GM18870 (cell line): ENCODE results near the gene CYP2S1.
"Not testable (repeated sequence)": the region's sequence is repeated elsewhere in the genome, so short reads cannot be mapped to it uniquely, and the experiment has no call there.

Experiments used
- ATAC-seq: cut with Tn5 transposase; IDR thresholded peaks from one replicate; pipeline ENCODE4 v1.9.1; 2021; ENCODE audit warnings: moderate library complexity; ENCODE audit not compliant: unreplicated experiment

Gene CYP2S1, protein sequence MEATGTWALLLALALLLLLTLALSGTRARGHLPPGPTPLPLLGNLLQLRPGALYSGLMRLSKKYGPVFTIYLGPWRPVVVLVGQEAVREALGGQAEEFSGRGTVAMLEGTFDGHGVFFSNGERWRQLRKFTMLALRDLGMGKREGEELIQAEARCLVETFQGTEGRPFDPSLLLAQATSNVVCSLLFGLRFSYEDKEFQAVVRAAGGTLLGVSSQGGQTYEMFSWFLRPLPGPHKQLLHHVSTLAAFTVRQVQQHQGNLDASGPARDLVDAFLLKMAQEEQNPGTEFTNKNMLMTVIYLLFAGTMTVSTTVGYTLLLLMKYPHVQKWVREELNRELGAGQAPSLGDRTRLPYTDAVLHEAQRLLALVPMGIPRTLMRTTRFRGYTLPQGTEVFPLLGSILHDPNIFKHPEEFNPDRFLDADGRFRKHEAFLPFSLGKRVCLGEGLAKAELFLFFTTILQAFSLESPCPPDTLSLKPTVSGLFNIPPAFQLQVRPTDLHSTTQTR

DNA sequence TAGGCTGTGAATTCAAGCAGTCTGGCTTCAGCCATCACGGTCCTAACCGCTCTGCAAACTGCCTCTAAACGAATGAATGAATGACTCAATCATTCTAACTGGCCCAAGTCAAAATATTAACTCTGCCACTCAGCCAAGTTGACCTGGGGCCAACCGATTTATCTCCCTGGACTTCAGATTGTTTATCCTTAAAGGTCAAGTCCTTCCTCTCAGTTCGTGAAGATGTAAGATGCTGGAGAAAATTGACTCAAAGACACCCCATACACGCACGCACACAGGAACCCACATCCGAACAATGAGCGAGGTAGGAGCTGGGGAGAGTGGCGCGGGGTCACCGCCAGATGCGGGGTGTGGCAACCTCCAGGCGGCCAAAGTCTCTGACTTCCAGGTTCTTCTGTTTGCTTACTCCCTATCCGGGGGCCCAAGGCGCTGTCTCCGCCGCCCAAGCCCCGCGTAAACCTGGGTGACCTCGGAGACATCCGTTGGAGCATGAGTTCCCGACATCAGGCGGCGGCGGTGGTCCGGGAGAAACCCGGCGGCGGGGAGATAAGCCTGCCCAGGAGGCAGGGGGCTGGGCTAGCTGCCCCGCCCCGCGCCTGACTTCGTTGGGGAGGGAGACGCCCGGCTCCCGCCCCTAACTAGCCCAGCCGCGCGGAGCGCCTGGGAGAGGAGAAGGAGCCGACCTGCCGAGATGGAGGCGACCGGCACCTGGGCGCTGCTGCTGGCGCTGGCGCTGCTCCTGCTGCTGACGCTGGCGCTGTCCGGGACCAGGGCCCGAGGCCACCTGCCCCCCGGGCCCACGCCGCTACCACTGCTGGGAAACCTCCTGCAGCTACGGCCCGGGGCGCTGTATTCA lies at the start of gene CYP2S1:
Gene CYP2S1, plus strand, starts transcription at position 646 of the 856 bp plus-strand sequence. Its CDS starts 46 bp downstream, at position 692.
- ATAC-seq = no peak

DNA sequence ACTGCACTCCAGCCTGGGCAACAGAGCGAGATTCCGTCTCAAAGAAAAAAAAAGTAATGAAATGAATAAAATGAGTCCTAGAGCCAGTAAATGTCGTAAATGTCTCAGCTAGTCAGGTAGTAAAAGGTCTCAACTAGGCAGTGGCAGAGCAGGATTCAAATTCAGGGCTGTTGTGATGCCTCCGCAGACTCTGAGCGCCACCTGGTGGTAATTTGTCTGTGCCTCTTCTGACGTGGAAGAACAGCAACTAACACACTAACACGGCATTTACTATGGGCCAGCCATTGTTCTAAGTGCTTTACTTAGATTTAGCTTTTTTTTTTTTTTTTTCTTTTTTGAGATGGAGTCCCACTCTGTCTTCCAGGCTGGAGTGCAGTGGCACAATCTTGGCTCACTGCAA lies 48.6 kb upstream of the CYP2S1 start:
- ATAC-seq = no peak

DNA sequence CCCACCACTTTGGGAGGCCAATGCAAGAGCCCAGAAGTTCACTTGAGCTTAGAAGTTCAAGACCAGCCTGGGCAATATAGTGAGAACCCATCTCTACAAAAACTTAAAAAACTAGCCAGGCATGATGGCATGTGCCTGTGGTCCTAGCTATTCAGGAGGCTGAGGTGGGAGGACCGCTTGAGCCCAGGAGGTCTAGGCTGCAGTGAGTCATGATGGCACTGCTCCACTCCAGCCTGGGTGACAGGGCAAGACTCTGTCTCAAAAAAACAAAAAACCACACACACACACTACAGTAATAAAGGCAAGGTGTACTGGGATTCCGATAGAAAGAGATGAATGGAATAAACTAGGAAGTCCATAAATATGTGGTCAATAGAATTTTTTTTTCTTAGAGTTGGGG lies 43.2 kb upstream of the CYP2S1 start:
- no peak for ATAC-seq

DNA sequence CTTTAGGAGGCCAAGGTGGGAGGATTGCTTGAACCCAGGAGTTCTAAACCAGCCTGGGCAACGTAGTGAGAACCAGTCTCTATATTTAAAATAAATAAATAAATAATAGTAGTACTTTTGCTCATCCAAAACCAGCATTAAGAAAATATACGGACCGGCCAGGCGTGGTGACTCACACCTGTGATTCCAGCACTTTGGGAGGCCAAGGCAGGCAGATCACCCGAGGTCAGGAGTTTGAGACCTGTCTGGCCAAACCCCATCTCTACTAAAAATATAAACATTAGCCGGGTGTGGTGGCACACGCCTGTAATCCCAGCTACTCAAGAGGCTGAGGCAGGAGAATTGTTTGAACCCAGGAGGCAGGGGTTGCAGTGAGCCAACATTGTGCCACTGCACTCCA lies 42.0 kb upstream of the CYP2S1 start:
- not testable (repeated sequence) for ATAC-seq

DNA sequence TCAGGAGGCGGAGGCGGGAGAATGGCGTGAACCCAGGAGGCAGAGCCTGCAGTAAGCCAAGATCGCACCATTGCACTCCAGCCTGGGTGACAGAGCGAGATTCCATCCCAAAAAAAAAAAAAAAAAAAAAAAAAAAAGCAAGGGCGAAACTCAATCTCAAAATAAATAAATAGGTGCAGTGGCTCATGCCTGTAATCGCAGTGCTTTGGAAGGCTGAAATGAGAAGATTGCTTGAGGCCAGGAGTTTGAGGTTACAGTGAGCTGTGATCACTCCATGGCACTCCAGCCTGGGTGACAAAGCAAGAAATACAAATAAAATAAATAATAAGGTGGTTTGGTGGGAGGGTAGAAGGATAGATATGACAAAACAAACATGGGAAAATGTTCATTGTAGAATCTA lies 39.0 kb upstream of the CYP2S1 start:
- no peak for ATAC-seq

DNA sequence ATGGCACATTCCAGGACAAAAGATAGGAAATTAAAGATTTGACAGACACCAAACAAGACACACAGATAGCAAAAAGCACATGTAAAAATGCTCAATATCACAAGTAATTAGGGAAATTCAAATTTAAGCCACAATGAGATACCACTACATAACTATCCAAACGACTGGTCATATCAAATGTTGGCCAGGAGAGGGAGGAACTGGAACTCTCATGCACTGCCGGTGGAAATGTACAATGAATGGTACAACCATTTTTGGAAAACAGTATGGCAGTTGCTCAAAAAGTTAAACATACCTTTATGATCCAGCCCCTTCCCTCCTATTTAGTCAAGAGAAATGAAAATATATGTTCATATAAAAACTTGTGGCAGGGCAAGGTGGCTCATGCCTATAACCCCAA lies 36.8 kb upstream of the CYP2S1 start:
- ATAC-seq = no peak

DNA sequence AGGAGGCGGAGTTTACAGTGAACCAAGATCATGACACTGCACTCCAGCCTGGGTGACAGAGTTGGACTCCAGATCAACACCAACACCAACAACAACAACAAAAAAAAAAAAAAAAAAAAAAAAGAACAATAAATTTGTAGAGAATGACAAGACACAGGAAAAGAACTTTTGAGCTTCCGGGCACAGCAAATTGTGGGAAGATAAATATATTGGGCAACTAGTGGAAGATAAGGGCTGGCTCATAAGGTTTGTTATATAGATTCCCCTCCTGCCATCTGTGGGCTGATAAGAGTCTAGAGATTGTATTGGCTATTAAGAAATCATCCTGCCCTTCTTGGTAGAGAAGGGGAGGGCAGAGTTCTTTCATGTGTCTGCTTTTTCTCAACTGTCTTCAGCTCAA lies 33.1 kb upstream of the CYP2S1 start:
- ATAC-seq = no peak

DNA sequence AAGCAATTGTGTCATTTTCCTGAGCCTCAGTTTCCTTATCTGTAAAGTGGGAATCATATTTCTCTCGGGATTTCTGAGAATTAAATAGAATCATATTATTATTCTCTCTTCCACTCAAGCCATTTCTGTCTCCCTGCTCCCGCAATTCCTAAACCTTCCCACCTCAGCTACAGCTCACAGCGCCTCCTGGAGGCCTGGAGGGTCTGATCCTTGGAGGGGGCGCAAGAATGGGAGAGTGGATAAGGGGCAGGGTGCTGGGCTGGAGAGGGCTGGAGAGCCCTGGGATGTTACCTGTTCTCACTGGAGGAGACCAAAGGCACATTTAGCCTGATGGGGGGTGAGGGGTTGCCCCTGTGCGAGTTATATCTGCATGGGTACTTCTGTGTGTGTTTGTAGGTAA lies 31.1 kb upstream of the CYP2S1 start:
- no peak for ATAC-seq

DNA sequence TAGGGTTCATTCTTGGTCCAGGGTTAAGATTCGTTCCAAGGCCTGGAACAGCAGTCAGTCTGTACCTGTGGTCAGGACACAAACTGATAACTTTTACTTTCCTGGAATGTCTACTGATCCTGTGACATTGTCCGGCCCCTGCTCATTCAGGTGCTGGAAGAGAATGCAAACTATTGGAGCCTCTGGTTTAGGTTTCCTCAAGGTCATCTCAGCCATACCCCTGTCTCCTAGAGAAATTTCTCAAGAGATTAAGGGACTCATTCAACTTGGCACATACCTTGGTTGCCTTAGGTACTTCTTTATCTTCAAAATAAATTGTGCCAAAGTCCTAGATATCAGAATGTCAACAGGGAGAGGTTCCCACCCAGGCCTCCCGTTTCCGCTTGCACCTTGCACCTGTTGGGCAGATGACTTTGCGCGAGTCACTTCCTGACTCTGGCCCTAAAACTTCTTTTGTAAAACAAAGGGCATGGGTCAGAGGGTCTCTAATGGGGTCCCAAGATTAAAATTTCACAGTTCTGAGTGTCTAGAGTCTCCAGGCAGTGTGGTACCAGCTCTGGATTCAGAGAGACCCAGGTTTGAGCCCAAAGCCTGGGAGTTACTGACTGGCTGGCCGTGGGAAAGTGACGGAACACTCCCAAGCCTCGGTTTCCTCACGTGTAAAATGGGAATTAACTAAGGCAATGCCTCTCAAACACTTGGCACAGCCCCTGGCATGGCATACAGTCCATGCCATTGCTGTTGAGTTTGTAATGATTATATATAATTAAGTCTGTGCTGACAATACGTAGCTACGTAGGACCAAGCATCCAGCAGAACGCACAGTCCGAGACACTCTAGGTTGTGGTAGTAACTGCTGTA lies 25.8 kb upstream of the CYP2S1 start:
- ATAC-seq = no peak

DNA sequence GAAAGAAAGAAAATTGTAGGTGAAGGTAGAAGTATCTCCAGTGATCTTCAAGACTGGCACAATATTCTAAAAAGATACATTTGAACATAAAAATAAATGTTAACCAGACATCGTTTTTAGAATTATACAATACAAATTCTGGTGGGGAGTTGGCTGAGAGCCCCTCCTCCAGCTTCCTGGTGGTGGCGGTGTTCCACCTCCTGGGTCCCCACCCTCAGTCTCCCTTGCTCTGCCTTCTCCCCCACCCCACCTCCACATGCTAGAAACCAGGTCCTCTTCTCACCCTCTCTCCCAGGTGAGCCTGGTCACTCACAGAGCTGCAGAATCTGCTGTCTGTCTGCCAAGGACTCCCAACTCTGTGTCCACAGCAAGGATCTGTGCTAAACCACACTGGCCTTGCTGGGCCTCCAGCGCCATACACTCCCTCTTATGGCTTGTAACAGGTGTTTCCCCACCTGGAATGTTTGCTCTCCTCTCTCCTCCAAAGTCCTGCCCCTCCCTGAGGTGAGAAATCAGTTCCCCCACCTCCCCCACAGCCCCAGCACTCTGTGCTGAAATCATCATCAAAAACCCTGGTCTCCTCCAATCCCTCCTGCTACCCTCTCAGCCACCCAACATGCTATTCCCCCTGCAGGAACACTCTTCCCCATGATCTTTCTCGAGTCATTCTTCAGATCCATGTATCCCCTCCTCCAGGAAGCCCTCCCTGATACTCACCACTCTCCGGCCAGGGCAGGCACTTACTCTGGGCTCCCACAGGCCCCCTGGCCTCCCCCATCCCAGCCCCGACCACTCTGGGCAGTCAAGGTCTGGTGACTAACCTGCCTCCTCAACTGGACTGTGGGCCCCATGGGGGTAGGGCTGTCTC lies 20.5 kb upstream of the CYP2S1 start:
- ATAC-seq = no peak

DNA sequence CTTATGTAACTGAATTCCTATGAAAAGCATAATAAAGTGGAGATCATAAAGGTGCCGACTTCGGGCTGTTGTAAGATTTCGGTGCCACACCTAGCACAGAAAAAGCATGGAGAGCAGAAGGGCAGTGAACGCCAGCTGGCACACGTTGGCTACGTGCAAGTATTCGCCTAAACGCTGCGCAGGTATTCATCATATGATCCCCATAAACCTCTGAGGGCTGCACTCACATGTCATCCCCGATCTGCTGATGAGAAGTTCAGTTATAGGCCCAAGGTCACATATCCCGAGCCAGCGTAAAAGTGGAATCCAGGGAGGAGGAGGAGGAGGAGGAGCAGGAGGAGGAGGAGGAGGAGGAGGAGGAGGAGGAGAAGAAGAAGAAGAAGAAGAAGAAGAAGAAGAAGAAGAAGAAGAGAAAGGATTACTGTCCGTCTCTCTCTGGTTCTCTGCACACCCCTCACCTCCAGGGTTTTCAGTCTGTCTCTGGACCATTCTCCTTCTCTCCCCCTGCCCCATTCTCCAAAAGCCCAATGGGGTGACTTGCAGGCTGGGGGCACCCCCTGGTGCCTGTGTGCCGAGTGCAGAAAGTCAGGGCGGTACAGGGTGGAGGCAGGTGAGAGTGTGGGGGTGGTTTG lies 18.6 kb upstream of the CYP2S1 start:
- ATAC-seq = no peak

DNA sequence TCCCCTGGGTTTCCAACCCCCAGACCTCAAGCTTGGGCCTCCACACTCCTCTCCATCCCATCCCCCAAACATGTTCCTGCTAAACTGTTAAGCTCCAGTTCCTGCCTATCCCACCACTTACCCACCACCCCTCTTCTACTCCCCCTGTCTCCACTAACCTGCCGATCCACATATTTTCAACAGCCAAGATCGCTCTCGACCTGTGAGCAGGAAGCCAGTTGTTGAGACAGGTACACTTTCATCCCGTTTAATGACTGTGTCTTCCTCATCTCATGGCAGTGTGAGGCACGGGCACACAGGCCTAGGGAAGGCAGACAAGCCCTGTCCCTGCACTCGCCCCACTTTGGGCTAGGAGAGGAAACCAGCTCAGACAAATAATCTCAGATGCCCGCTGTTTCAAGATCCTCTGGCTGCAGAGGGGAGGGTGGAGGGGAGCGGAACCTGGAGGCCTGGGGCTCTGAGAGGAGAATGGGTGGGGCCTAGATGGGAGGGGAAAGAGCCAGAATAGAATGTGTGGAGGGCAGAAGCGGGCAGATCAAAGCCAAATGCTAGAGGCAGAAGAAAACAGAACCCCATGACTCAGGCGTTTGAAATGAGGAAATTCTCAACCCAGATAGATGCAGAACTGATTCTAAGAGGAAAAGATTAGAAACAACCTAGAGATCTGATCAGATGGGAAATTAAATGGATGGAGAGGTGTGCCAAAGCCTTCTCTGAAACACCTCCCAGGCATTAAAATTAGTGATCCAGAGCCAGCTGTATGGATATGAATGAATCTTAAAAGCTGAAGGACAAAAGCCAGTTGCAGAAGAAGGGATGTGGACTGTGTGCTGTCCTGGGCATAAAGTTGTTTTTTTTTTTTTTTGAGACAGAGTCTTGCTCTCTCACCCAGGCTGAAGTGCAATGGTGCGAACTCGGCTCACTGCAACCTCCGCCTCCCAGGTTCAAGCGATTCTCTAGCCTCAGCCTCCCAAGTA lies 16.9 kb upstream of the CYP2S1 start:
- no peak for ATAC-seq

DNA sequence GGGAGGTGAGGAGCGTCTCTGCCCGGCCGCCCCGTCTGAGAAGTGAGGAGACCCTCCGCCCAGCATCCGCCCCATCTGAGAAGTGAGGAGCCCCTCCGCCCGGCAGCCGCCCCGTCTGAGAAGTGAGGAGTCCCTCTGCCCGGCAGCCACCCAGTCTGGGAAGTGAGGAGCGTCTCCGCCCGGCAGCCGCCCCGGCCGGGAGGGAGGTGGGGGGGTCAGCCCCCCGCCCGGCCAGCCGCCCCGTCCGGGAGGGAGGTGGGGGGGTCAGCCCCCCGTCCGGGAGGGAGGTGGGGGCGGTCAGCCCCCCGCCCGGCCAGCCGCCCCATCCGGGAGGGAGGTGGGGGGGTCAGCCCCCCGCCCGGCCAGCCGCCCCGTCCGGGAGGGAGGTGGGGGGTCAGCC lies 12.8 kb upstream of the CYP2S1 start:
- ATAC-seq = not testable (repeated sequence)

DNA sequence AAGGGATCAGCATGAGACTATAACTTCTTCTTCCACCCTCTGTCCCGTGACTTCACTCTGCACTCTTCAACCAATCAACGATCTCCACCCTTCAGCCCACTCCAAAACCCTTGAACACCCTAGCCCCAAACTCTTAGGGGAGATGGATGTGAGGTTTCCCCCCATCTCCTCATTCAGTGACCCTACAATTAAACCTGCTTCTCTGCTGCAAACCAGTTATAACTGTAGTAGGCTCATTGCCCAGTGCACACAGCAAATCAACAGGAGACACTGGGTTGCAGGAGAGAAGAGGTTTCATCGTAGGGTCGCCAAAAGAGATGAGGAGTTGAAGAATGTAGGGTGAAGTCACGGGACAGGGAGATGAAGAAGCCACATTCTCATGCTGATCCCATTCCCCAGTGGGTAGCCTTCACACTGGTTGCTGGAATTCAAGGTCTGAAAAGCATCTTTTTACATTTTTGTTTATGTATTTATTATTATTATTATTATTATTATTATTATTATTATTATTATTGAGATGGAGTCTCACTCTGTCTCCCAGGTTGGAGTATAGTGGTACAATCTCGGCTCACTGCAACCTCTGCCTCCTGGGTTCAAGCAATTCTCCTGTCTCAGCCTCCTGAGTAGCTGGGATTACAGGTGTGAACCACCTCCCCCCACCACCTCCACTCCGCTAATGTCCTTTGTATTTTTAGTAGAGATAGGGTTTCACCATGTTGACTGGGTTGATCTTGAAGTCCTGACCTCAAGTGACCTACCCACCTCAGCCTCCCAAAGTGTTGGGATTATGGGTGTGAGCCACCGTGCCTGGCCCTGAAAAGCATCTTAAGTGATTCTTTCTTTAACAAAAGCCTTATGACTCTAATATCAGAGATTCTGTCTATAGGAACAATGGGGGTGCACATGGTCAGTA lies 5.8 kb upstream of the CYP2S1 start:
- ATAC-seq = no peak

DNA sequence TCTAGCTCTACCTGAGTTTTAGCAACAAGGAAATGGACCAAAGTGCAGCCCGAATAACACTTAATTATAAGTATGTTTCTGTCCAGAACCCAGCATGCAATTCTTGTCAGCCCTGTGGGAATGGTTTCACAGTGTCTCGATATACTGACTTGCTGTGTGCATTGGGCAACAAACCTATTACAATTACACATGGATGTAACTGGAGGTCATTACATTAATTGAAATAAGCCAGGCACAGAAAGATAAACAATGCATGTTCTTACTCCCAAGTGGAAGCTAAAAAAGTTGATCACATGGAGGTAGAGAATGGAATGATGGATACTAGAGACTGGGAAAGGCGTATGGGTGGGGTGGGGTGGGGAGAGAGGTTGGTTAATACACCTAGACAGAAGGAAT lies 5.1 kb upstream of the CYP2S1 start:
- no peak for ATAC-seq

DNA sequence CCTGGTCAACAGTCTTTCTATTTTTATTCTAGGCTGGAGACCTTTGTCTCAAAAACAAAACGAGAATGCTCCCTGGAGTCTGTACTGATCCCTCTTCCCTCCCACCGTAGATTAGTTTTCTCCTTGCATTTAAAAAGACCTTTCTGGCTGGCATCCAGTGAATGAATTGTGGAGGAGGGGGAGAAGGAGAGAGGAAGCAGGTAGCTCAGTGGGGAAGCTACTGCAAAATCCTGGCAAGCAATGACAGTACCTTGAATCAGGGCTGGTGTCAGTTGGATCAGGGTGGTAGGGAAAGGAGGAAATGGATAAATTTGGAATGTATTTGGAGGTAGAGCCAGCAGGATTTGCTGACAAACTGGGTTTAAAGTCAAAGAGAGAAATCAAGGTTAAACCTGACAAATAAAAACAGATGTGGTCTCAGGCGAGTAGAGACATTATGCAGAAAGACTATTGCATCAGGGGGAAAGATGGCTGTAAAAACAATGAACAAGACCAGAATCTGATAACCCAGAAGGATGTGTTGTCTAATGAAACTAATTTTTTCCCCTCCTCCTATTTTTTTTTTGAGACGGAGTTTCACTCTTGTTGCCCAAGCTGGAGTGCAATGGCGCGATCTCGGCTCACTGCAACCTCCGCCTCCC lies 3.5 kb upstream of the CYP2S1 start:
- ATAC-seq = no peak
